Measurements from ENCODE around the gene KEAP1. TPM values are rescaled to one million over a fixed set of nuclear protein-coding genes. Genes with fewer than 3 reads are reported as not detected.

The KEAP1 gene
- total RNA-seq, 2 experiments from 2014 or later = 60.0 to 63.8 TPM

DNA sequence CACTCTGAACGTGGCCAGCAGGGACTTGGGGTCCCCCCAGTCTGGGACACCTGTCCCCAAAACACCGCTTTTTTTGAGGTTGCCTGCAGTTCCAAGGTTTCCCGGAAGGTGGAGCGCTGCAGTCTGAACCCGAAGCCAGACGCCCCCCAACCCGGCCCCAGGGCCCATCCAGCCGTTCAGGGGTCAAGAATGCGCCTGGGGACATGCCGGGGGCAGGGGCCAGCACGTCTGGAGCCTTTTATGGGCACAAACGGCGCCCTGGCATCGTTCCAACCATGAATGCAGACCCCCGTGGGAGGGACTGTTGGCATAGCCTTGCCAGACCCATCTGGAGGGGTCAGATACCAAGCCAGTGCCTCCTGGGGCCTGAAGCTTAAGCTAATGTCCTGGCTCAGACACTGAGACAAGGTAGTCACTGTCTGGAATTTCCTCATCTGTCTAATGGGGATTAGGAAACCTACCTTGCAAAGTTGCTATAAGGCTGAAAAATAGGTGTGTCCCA, 7.2 kb upstream of the KEAP1 start:
- H3K9me3 Mint-ChIP-seq = no peaks in the 10 kb centered on the region
- H3K27ac Mint-ChIP-seq = no peak overlapping the region
- peak; percentile 74 for DNase-seq
- H3K4me1 Mint-ChIP-seq (ENCODE audit: low read depth) = peaks cover 16% of the 10 kb centered on the region
- no peaks in the 10 kb centered on the region for H3K36me3 Mint-ChIP-seq (ENCODE audit: low read depth)
- H3K4me3 Mint-ChIP-seq = no peak overlapping the region
- CTCF ChIA-PET = interaction anchor here (0.9 to 4.2 kb wide), 7 partner anchors 8 to 612 kb away, joined by 3 to 16 read pairs (median 4); partner anchors contain the start of gene S1PR5
- peaks cover 25% of the 10 kb centered on the region for H3K27me3 Mint-ChIP-seq (ENCODE audit: low read depth)
- intact Hi-C loops (cut with micrococcal nuclease) = no loop called here

DNA sequence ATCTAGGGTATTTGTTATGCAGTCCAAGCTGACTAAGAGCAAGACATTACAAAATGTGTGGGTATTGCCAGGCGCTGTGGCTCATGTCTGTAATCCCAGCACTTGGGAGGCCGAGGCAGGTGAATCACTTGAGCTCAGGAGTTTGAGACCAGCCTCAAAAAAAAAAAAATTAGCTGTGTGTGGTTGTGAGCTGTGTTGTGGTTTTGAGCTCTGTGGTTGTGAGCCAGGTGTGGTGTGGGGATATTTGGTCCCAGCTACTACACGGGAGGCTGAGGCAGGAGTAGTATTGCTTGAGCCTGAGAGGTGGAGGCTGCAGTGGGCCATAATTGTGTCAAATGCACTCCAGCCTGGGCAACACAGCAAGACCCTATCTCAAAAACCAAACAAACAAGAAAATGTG, 5.6 kb upstream of the KEAP1 start:
- intact Hi-C loops (cut with micrococcal nuclease) = loop anchor here (5.0 kb wide), 1 partner anchor 44 kb away; no protein-coding TSS in a partner anchor
- H3K4me3 Mint-ChIP-seq = no peak overlapping the region

DNA sequence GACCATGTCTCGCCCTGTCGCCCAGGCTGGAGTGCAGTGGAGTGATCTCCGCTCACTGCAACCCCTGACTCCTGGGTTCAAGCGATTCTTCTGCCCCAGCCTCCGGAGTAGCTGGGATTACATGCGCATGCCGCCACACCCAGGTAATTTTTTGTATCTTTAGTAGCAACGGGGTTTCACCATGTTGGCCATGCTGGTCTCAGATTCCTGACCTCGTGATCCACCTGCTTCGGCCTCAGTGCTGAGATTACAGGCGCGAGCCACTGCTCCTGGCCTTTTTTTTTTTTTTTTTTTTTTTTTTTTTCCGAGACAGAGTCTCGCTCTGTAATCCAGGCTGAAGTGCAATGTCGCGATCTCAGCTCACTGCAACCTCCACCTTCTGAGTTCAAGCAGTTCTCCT, 4.9 kb upstream of the KEAP1 start:
- H3K4me3 Mint-ChIP-seq = no peak overlapping the region
- H3K9me3 Mint-ChIP-seq = no peaks in the 10 kb centered on the region
- no peak for DNase-seq
- intact Hi-C loops (cut with micrococcal nuclease) = loop anchor here (5.0 kb wide), 1 partner anchor 44 kb away; no protein-coding TSS in a partner anchor
- CTCF ChIA-PET = interaction anchor here (0.9 to 4.2 kb wide), 8 partner anchors 10 to 191 kb away, joined by 3 to 16 read pairs (median 6); partner anchors contain the start of gene S1PR5
- H3K4me1 Mint-ChIP-seq (ENCODE audit: low read depth) = peaks cover 17% of the 10 kb centered on the region
- H3K27ac Mint-ChIP-seq = no peak overlapping the region
- peaks cover 4% of the 10 kb centered on the region for H3K27me3 Mint-ChIP-seq (ENCODE audit: low read depth)
- no peaks in the 10 kb centered on the region for H3K36me3 Mint-ChIP-seq (ENCODE audit: low read depth)

More for the DNA sequence above, 5.6 kb upstream of the KEAP1 start:
- no peaks in the 10 kb centered on the region for H3K9me3 Mint-ChIP-seq
- peaks cover 15% of the 10 kb centered on the region for H3K4me1 Mint-ChIP-seq (ENCODE audit: low read depth)
- H3K36me3 Mint-ChIP-seq (ENCODE audit: low read depth) = no peaks in the 10 kb centered on the region
- peak; percentile 52 for DNase-seq
- CTCF ChIA-PET = interaction anchor here (0.8 to 4.2 kb wide), 7 partner anchors 10 to 191 kb away, joined by 3 to 16 read pairs (median 4); partner anchors contain the start of gene S1PR5
- H3K27ac Mint-ChIP-seq = no peak overlapping the region
- H3K27me3 Mint-ChIP-seq (ENCODE audit: low read depth) = peaks cover 10% of the 10 kb centered on the region

DNA sequence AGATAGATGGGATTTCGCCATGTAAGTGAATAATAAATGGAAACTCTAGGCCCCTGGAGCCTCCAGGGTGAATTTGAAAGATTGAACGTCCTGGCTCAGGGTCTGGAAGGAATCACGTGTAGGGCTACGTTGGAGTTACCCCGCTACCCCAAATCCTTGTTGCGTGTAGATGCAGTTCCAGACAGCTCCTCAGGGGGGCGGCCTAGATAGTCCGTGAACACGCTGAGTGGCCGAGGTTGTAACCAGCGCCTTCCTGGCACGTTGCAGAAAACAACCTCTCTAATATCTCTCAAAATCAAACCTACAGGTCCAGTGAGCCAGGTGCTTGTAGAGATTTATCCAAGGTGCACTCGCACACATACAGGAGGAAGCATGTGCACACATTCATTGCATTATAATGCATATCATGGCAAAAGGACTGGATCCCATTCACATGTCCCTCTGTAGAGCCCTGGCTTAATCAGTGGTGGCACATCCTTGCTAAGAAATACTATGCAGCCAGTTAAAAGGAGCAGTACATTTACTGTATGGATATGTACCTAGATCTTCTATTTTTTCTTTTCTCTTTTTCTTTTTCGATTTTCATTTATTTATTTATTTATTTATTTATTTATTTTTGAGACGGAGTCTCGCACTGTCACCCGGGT, 2.5 kb upstream of the KEAP1 start:
- H3K4me1 Mint-ChIP-seq (ENCODE audit: low read depth) = peaks cover 26% of the 10 kb centered on the region
- intact Hi-C loops (cut with micrococcal nuclease) = loop anchor here (1.0 to 5.0 kb wide), 3 partner anchors 47 to 147 kb away; no protein-coding TSS in a partner anchor
- no peaks in the 10 kb centered on the region for H3K27me3 Mint-ChIP-seq (ENCODE audit: low read depth)
- CTCF ChIA-PET = interaction anchor here (0.6 to 4.2 kb wide), 8 partner anchors 13 to 100 kb away, joined by 3 to 16 read pairs (median 4); partner anchors contain the start of gene S1PR5
- no peaks in the 10 kb centered on the region for H3K9me3 Mint-ChIP-seq
- DNase-seq = peak; percentile 92
- H3K36me3 Mint-ChIP-seq (ENCODE audit: low read depth) = peaks cover 5% of the 10 kb centered on the region
- H3K4me3 Mint-ChIP-seq = no peak overlapping the region
- no peak overlapping the region for H3K27ac Mint-ChIP-seq

DNA sequence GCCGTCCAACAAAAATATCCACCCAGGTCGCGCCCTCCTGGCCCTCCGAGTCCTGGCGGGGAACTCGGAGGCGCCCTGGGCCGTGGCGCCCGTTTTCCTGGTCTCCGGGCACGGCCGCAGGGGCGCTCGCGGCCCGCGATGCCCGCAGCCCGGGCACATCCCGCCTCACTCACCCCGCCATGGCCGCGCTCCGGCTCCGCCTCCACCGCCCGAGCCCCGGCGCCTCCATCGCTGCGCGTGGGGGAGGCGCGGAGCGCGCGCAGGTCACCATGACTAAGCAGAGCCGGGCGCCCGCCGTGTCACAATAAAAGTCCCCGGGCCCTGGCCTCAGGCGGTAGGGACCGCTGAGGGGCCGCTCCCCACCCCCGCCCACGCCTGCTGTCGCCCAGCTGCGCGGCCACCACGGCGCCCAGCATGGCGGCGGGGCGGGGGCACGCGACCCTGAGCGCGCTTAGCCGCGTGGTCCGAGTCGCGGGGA, 593 bp downstream of the KEAP1 start:
- no peaks in the 10 kb centered on the region for H3K9me3 Mint-ChIP-seq
- CTCF ChIA-PET = no interaction called here
- peak overlapping the region; percentile 88 for H3K27ac Mint-ChIP-seq
- intact Hi-C loops (cut with micrococcal nuclease) = loop anchor here (2.0 kb wide), 3 partner anchors 24 to 232 kb away; partner anchors contain the start of genes ICAM1 and QTRT1
- peak overlapping the region; percentile 89 for H3K4me3 Mint-ChIP-seq
- DNase-seq = peak; percentile 93
- H3K4me1 Mint-ChIP-seq (ENCODE audit: low read depth) = peaks cover 37% of the 10 kb centered on the region
- H3K27me3 Mint-ChIP-seq (ENCODE audit: low read depth) = no peaks in the 10 kb centered on the region
- H3K36me3 Mint-ChIP-seq (ENCODE audit: low read depth) = peaks cover 17% of the 10 kb centered on the region

DNA sequence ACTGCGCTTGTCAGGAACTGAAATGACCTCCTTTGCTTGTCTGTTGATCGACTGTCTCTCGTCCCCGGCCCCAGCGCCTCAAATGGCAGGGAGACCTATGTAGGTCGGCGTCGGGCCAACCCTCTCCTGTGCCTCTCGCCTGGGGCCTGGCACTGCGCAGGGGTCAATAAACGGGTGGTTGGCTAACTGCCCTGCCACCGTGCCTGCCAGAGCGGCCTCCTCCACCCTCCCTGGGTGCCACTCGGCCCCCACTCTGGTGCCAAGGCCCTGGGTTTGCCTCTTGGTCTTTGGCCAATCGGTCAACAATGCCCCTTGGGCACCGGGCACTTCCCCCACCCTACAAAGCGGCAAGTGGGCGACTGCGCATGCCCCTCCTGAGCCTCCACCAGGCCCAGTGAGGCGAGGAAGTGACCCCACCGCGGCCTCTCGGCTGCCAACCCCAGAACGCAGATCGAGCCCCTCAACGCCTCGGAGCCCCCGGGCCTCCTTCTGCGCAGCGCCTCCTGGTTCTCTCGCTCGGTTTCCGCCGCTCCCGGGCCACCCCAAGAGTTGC, 1.1 kb downstream of the KEAP1 start:
- intact Hi-C loops (cut with micrococcal nuclease) = loop anchor here (2.0 kb wide), 3 partner anchors 23 to 231 kb away; partner anchors contain the start of genes ICAM1 and QTRT1
- H3K4me1 Mint-ChIP-seq (ENCODE audit: low read depth) = peaks cover 41% of the 10 kb centered on the region
- peak; percentile 50 for DNase-seq
- H3K36me3 Mint-ChIP-seq (ENCODE audit: low read depth) = peaks cover 21% of the 10 kb centered on the region
- H3K27me3 Mint-ChIP-seq (ENCODE audit: low read depth) = no peaks in the 10 kb centered on the region
- CTCF ChIA-PET = interaction anchor here (2.0 kb wide), 1 partner anchor 9 kb away, joined by 7 read pairs; no protein-coding TSS in a partner anchor
- peak overlapping the region; percentile 89 for H3K4me3 Mint-ChIP-seq
- peak overlapping the region; percentile 88 for H3K27ac Mint-ChIP-seq
- H3K9me3 Mint-ChIP-seq = no peaks in the 10 kb centered on the region

DNA sequence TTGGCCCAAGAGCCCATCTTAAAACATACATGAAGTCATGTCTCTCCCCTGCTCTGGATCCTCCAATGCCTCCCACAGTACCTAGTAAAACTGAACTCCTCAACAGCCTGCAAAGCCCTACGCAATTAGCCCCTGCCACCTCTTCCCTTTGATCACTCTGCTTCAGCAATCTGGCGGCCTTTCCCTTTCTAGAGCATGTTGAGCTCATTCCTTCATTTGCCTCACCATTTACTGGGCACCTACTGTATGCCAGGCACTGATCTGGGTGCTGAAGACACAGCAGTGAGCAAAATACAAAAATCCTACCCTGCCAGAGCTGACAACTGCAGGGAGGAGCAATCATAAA, 2.9 kb downstream of the KEAP1 start:
- Mint-ChIP-seq H3K4me1 (ENCODE audit: low read depth) (peaks cover 35% of the 10 kb centered on the region), H3K4me3 (peak overlapping the region; percentile 52), H3K36me3 (ENCODE audit: low read depth) (peaks cover 25% of the 10 kb centered on the region), H3K27me3 (ENCODE audit: low read depth) (no peaks in the 10 kb centered on the region), H3K27ac (peak overlapping the region; percentile 15), H3K9me3 (no peaks in the 10 kb centered on the region)
- CTCF ChIA-PET = interaction anchor here (0.5 to 2.0 kb wide), 4 partner anchors 8 to 75 kb away, joined by 3 to 7 read pairs (median 4); no protein-coding TSS in a partner anchor
- intact Hi-C loops (cut with micrococcal nuclease) = no loop called here
- no peak for DNase-seq

DNA sequence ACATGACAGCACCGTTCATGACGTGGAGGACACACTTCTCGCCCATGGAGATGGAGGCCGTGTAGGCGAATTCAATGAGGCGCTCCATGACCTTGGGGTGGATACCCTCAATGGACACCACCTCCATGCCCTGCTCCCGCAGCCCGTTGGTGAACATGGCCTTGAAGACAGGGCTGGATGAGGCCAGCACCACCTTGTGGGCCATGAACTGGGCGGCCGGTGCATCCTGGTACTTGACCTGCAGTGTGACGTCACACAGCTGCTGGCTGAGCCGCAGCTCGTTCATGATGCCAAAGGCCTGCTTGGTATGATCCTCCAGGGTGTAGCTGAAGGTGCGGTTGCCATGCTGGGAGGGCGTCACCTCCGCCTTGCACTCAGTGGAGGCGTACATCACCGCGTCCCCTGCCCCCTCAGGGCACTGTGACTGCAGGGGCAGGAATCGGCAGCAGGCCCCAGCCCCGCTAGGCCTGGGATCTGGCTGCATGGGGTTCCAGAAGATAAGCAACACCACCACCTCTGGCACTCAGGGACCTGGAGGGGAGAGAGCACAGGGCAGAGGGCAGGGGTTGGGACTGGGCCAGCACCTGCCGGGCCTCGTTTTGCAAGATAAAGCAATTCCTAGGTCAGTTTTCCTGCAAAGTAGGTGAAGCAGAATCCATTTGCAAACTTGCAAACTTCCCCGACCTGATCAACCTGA, 3.5 kb downstream of the KEAP1 start:
- peak overlapping the region; percentile 52 for H3K4me3 Mint-ChIP-seq
- peaks cover 35% of the 10 kb centered on the region for H3K4me1 Mint-ChIP-seq (ENCODE audit: low read depth)
- CTCF ChIA-PET = interaction anchor here (0.8 to 2.0 kb wide), 3 partner anchors 7 to 76 kb away, joined by 3 to 7 read pairs (median 4); no protein-coding TSS in a partner anchor
- intact Hi-C loops (cut with micrococcal nuclease) = no loop called here
- H3K9me3 Mint-ChIP-seq = no peaks in the 10 kb centered on the region
- H3K27ac Mint-ChIP-seq = peak overlapping the region; percentile 18
- no peak for DNase-seq
- no peaks in the 10 kb centered on the region for H3K27me3 Mint-ChIP-seq (ENCODE audit: low read depth)
- H3K36me3 Mint-ChIP-seq (ENCODE audit: low read depth) = peaks cover 25% of the 10 kb centered on the region

DNA sequence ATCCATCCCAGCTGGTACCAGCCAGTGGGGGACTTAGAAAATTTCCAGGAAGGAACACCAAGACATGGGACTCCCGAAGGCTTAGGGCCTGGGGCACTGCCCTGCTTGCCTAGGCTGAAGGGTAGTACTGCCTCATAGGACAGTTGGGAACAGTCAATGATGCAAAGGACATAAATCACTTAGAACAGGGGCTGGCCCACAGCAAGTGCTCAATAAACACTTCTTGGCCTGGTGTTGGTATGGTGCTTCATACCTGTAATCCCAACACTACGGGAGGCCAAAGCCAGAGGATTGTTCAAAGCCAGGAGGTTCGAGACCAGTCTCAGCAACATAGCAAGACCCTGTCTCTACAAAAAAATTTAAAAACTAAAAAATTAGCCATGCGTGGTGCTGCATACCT, 5.8 kb downstream of the KEAP1 start:
- Mint-ChIP-seq H3K36me3 (ENCODE audit: low read depth) (peaks cover 32% of the 10 kb centered on the region), H3K27ac (no peak overlapping the region), H3K4me1 (ENCODE audit: low read depth) (peaks cover 33% of the 10 kb centered on the region), H3K9me3 (no peaks in the 10 kb centered on the region), H3K27me3 (ENCODE audit: low read depth) (no peaks in the 10 kb centered on the region), H3K4me3 (no peak overlapping the region)
- DNase-seq = no peak
- intact Hi-C loops (cut with micrococcal nuclease) = no loop called here
- CTCF ChIA-PET = interaction anchor here (0.6 to 1.1 kb wide), 4 partner anchors 12 to 202 kb away, joined by 3 to 7 read pairs (median 5); no protein-coding TSS in a partner anchor

DNA sequence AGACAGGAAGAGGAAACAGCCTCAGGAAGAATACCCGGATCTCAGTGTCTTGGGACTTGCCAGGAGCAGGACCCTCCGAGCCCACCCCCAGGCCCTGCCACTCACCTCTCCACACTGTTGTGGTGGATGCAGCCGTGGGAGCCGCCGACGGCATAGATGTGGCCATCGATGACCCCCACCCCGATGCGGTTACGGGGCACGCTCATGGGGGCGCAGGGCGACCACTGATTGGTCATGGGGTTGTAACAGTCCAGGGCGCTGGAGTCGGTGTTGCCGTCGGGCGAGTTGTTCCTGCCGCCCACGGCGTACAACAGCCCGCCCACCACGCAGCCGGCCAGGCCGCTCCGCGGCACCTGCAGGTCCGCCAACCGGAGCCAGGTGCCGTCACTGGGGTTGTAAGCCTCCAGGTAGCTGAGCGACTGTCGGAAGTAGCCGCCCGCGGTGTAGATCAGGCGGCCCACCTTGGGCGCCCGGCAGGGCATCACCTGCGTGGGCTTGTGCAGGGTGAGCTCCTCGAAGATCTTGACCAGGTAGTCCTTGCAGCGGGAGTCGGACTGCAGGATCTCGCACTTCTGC, 11.6 kb downstream of the KEAP1 start:
- Mint-ChIP-seq H3K36me3 (ENCODE audit: low read depth) (peaks cover 32% of the 10 kb centered on the region), H3K27ac (no peak overlapping the region), H3K9me3 (no peaks in the 10 kb centered on the region), H3K4me1 (ENCODE audit: low read depth) (peaks cover 2% of the 10 kb centered on the region), H3K4me3 (no peak overlapping the region), H3K27me3 (ENCODE audit: low read depth) (no peaks in the 10 kb centered on the region)
- CTCF ChIA-PET = interaction anchor here (0.6 to 1.5 kb wide), 6 partner anchors 9 to 64 kb away, joined by 3 read pairs; no protein-coding TSS in a partner anchor
- intact Hi-C loops (cut with micrococcal nuclease) = no loop called here
- no peak for DNase-seq

DNA sequence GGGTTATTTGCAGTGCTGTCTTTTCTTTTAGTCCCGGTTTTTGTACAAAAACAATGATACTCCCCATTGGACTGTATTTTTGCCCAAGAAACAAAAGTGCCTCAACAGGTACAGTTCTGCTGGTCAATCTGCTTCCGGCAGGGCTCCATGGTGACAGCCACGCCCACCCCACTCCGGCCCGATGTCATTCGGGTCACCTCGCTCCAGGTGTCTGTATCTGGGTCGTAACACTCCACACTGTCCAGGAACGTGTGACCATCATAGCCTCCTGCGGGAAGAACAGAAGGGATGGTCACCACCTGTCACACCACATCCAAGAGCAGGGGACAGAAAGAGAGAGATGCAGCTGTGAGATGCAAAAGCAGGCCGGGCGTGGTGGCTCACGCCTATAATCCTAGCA, 16.6 kb downstream of the KEAP1 start:
- CTCF ChIA-PET = interaction anchor here (0.7 kb wide), 1 partner anchor 153 kb away, joined by 3 read pairs; no protein-coding TSS in a partner anchor
- DNase-seq = no peak
- peaks cover 28% of the 10 kb centered on the region for H3K36me3 Mint-ChIP-seq (ENCODE audit: low read depth)
- no peak overlapping the region for H3K27ac Mint-ChIP-seq
- no peaks in the 10 kb centered on the region for H3K27me3 Mint-ChIP-seq (ENCODE audit: low read depth)
- no peak overlapping the region for H3K4me3 Mint-ChIP-seq
- intact Hi-C loops (cut with micrococcal nuclease) = no loop called here
- H3K4me1 Mint-ChIP-seq (ENCODE audit: low read depth) = peaks cover 2% of the 10 kb centered on the region
- no peaks in the 10 kb centered on the region for H3K9me3 Mint-ChIP-seq
